GM12878 (cell line): Measurements from ENCODE around the gene AP2A2.

Experiments
- EP300 ChIP-seq, 2 experiments: fragments of 150-350 bp in 1 of 2; IDR thresholded peaks; 2 replicates each; pipeline ENCODE4 v1.6.1; 2011 to 2012; ENCODE audit warnings: low read depth in 2 of 2, low read length in 2 of 2, borderline replicate concordance in 1 of 2, improper control_type of control experiment in 1 of 2, inconsistent platforms in 1 of 2; ENCODE audit not compliant: control insufficient read depth in 1 of 2
- FOXK2 ChIP-seq: fragments of 450-650 bp; IDR thresholded peaks from 2 replicates; pipeline ENCODE4 v1.6.1; 2017; ENCODE audit warnings: mild to moderate bottlenecking, moderate library complexity
- POLR2AphosphoS5 ChIP-seq: IDR thresholded peaks from 2 replicates; pipeline ENCODE4 v1.6.1; 2011; ENCODE audit warnings: mild to moderate bottlenecking, low read length, inconsistent platforms
- STAT1 ChIP-seq: fragments of 450-650 bp; conservative IDR thresholded peaks from 2 replicates; pipeline ENCODE4 v1.6.1; 2014; ENCODE audit warnings: antibody characterized with exemption, mild to moderate bottlenecking
- TF ChIP-seq, protein P1 (sequence below), 3 experiments: IDR thresholded peaks in 2 of 3; conservative IDR thresholded peaks in 1 of 3; 2 replicates each; pipeline ENCODE4 v1.5.1; 2011; ENCODE audit warnings: low read depth in 3 of 3, low read length in 3 of 3, mild to moderate bottlenecking in 3 of 3, control low read depth in 2 of 3, moderate library complexity in 2 of 3, inconsistent platforms in 1 of 3, mixed read lengths in 1 of 3; ENCODE audit not compliant: control insufficient read depth in 2 of 3, insufficient read depth in 1 of 3; ENCODE audit errors: extremely low read depth in 1 of 3

- TF ChIP-seq EP300 (IDR thresholded peaks at IDR 0.05; ENCODE audit: borderline replicate concordance in 1 of 2, control insufficient read depth in 1 of 2, low read depth in 2 of 2, low read length in 2 of 2) = no peak
- TF ChIP-seq, protein P1, sequence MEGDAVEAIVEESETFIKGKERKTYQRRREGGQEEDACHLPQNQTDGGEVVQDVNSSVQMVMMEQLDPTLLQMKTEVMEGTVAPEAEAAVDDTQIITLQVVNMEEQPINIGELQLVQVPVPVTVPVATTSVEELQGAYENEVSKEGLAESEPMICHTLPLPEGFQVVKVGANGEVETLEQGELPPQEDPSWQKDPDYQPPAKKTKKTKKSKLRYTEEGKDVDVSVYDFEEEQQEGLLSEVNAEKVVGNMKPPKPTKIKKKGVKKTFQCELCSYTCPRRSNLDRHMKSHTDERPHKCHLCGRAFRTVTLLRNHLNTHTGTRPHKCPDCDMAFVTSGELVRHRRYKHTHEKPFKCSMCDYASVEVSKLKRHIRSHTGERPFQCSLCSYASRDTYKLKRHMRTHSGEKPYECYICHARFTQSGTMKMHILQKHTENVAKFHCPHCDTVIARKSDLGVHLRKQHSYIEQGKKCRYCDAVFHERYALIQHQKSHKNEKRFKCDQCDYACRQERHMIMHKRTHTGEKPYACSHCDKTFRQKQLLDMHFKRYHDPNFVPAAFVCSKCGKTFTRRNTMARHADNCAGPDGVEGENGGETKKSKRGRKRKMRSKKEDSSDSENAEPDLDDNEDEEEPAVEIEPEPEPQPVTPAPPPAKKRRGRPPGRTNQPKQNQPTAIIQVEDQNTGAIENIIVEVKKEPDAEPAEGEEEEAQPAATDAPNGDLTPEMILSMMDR (IDR thresholded peaks at IDR 0.05 in 2 of 3, conservative IDR thresholded peaks at IDR 0.05 in 1 of 3; ENCODE audit: control insufficient read depth in 2 of 3, extremely low read depth in 1 of 3, insufficient read depth in 1 of 3, low read depth in 3 of 3, low read length in 3 of 3) = no peak
- no peak for TF ChIP-seq FOXK2
- TF ChIP-seq POLR2AphosphoS5 = no peak
- TF ChIP-seq STAT1 = no peak
These were observed 101.2 kb downstream of the AP2A2 start for GRCh38 chr11:1026641-1027482.
